ENCODE measurements around the gene RBM38.
"Not testable (repeated sequence)": the region's sequence is repeated elsewhere in the genome, so short reads cannot be mapped to it uniquely, and the experiment has no call there.

Gene RBM38

GRCh38 chr20:57421253-57422220 lies 30.3 kb downstream of the RBM38 start:
- DNase-seq, result no peak

GRCh38 chr20:57422254-57422653 lies 31.1 kb downstream of the RBM38 start:
- no peak for DNase-seq

- no peak for DNase-seq
Observed at GRCh38 chr20:57425150-57426013, 34.2 kb downstream of the RBM38 start.

- DNase-seq, result no peak
Observed at GRCh38 chr20:57426271-57426689, 35.1 kb downstream of the RBM38 start.

GRCh38 chr20:57426831-57427230 lies 35.6 kb downstream of the RBM38 start:
- no peak for DNase-seq

- DNase-seq, result no peak
Observed at GRCh38 chr20:57428324-57429158, 37.3 kb downstream of the RBM38 start.

- no peak for DNase-seq
Observed at GRCh38 chr20:57429159-57429496, 37.9 kb downstream of the RBM38 start.

GRCh38 chr20:57429580-57430200 lies 38.5 kb downstream of the RBM38 start:
- DNase-seq, result no peak

- not testable (repeated sequence) for DNase-seq
Observed at GRCh38 chr20:57430201-57430596, 39.0 kb downstream of the RBM38 start.

- DNase-seq, result no peak
Observed at GRCh38 chr20:57431539-57431835, 40.3 kb downstream of the RBM38 start.

- DNase-seq, result no peak
Observed at GRCh38 chr20:57432480-57432861, 41.3 kb downstream of the RBM38 start.

GRCh38 chr20:57432862-57433491 lies 41.8 kb downstream of the RBM38 start:
- no peak for DNase-seq

- no peak for DNase-seq
Observed at GRCh38 chr20:57433657-57434389, 42.6 kb downstream of the RBM38 start.

- DNase-seq, result no peak
Observed at GRCh38 chr20:57434390-57434700, 43.1 kb downstream of the RBM38 start.

GRCh38 chr20:57435105-57435497 lies 43.9 kb downstream of the RBM38 start:
- no peak for DNase-seq

GRCh38 chr20:57435498-57436222 lies 44.5 kb downstream of the RBM38 start:
- peak; percentile 76 for DNase-seq

- DNase-seq, result no peak
Observed at GRCh38 chr20:57436223-57436545, 45.0 kb downstream of the RBM38 start.

GRCh38 chr20:57437267-57437666 lies 46.1 kb downstream of the RBM38 start:
- no peak for DNase-seq

GRCh38 chr20:57437672-57438330 lies 46.6 kb downstream of the RBM38 start:
- no peak for DNase-seq

- DNase-seq, result no peak
Observed at GRCh38 chr20:57438552-57438951, 47.4 kb downstream of the RBM38 start.

- DNase-seq, result no peak
Observed at GRCh38 chr20:57439432-57439831, 48.2 kb downstream of the RBM38 start.
